AG08396 (cell line): ENCODE results near the gene PPP1R14C.

Experiments
- DNase-seq: peaks from one replicate; pipeline ENCODE4 v3.0.0; 2012; ENCODE audit warnings: low spot score, mixed read lengths

Gene PPP1R14C

DNA sequence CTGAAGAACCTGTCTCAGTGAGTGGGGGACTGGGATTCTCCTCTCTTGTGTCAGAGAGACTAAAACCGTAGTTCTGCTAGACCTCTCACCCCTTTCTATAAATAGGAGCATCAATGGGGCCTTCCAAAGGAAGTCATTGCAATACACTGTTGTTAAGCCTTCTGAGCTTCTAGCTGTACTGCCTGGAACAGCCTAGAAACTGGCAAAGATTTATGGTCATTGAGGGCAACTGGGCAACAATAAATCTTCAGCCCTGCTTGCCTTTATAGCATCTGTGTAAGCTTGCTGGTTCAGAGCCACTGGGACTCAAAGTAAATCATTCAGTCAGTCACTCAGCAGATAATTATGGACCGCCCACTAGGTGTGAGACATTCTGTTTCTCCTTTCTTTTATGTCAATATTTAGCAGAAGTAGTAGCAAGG lies 53.2 kb downstream of the PPP1R14C start:
- DNase-seq: no peak

DNA sequence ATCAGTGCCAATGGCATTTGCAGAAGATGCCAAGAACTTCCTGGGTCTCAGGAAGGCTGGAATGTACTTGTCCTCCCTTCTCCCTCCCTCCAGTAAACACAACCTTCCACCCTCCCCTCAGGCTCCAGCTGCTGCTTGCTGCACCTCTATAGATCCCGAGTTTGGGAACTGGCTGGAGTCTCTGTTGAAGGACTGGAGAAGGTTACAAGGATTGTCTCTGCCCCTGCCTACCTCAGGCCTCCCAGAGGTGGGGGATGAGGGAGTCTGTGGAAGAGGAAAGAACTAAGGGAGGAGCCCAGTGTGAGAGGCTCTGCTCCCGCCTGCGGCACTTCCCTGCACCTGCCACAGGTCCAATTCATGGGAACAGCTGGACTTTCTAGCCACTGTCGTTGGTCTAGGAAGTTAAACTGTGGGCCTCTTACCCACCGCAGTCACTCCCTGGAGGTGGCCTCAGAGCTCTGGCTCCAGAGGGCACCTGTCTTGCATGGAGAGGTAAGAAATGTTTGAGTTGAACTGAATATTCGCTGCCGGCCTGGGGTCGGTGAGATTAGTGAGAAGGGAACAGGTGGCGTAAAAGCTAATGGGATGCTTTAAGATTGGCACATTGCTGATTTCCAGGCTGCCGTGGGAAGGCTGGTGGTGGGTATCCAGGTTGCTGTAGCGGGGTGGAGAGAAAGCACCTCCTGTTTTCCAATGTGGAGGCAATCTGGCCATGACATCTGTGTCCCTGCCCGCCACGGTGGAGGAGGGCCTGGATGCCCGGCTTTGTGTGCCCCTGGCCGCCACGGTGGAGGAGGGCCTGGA lies 54.3 kb downstream of the PPP1R14C start:
- DNase-seq: no peak

DNA sequence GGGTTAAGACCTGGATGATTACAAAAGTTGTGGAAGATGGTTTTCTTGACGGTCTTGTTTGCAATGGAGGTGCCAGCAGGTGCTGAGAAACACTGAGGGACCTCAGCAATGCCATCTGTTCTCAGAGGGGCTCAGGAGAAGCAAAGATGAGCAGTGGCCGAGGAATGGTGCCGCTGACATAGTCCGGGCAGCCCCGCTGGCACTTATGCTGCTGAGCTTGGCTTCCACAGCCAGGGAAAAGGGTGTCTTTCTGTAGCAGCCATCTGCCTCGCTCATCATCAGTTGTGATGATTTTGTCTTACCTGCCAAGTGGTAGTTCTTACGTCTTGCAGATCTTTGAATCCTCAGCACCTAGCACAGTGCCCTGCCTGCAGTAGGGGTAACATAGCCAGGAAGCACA lies 55.7 kb downstream of the PPP1R14C start:
- no peak for DNase-seq

DNA sequence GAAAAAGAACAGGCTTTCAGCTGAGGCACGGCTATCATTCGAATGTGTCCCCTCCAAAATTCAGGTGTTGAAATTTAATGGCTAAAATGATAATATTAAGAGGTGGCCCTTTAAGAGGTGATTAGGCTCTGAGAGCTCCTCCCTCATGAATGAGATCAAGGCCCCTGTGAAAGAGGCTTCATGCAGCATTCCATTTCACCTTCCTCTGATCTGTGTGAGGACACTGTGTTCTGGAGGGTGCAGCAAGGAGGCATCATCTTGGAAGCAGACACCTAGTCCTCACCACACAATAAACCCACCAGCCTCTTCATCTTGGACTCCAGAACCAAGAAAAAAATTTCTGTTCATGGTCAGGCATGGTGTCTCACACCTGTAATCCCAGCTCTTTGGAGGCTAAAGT lies 56.4 kb downstream of the PPP1R14C start:
- DNase-seq: no peak

DNA sequence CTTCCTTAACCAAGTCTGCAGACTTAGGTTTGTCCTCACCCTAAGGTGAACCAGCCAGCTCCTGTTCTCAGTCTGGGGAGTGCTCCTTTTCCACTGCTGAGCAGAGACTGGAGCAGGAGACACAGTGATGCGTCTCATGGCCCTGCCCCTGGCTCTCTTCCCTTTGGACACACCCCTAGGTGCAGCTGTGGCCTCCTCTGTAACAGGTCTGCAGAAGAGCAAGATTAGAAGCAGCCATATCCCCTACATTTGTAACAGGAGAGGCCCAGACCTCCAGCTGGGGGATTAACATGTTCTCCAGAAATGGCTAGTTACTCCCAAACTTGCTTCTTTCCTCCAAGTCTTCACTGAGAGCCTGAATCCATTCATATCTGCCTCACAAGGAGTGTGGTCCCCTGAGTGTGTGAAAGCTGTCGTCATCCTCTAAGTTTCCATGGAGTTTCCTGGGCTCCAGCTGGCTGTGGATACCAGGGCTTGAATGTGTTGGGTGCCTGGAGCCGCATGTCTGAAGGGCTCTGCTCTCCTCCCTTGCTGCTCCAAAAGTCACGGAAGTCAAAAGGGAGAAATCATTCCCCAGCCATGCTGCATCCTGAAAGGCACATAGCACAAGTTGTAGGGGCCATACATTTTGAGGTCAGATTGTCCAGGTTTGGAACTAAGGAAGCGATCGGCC lies 57.7 kb downstream of the PPP1R14C start:
- DNase-seq: no peak

DNA sequence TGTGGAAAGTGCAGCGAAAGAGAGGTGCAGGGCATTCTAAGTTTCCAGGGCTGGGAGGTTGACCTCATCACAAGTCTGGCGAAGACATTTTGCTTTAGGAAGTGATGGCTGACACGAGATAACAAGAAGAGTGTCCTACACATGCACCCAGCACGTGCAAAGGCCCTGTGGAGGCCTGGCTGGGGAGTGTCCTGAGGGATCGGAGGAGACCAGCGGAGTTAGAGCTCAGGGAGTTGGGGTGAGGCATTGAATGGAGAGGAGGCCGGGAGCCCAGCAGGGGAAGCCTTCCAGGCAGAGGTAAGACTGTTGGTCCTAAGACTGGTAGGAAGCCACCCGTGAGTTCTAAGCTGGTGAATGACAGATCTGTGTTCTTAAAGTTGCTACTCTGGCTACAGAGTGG lies 58.4 kb downstream of the PPP1R14C start:
- no peak for DNase-seq

DNA sequence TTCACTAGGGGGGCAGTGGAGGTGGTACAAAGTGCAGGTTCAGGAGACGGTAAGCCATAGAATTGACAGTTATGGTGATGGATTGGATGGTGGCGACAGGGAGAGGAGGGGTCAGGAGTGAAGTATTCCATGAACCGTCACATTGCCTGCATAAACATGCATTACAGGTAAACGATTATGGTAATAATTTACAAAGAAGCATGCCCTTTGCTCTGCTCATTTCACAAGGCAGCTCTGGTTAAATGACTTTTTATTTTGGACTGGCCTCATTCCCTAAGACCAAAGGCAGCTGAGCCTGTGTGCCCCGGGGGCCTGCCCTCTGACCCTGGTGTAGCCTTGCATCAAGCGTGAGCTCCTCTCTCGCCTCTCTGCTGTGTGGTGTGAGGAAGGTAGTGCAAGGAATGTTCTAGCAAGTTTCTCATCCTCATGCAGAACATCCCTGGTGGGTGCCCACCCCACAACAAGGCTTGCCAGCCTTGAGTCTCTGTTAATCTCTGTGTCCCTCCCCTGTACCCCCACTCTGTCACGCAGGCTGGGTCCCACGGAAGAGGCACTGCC lies 59.0 kb downstream of the PPP1R14C start:
- no peak for DNase-seq

DNA sequence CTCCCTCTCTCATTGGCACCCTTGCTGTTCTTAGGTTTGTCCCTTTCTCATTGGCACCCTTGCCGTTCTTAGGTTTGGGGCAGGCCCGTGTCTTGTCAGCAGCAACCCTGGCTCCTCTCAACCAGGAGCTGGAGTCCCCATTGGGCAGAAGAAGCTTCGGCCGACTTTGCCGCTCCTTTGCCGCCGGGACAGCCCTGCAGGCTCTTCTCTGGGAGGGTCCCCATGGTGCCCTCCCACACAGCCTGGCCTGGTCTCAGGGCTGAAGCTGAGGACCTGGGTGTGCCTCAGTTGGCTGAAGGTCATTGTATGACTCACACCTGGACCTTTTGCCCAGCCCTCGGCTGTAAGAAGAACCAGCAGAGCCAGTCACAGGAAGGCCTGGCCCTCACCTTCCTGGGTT lies 59.6 kb downstream of the PPP1R14C start:
- no peak for DNase-seq

DNA sequence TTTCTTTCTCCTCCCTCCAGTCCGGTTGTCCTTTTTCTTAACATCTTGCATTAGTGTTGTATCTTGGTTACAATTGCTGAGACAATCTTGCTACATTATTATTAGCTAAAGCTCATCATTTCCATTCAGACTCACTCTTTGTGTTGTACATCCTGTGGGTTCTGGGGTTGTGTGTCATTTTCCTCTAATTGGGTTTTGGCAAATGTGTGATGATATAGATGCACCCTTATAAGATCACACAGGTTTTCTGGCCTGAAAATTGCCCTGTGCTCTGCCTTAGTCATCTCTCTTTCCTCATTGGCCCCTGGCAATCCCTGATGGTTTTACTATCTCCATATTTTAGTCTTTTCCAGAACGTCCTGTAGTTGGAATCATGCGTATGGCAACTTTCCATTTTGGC lies 60.1 kb downstream of the PPP1R14C start:
- DNase-seq: no peak

DNA sequence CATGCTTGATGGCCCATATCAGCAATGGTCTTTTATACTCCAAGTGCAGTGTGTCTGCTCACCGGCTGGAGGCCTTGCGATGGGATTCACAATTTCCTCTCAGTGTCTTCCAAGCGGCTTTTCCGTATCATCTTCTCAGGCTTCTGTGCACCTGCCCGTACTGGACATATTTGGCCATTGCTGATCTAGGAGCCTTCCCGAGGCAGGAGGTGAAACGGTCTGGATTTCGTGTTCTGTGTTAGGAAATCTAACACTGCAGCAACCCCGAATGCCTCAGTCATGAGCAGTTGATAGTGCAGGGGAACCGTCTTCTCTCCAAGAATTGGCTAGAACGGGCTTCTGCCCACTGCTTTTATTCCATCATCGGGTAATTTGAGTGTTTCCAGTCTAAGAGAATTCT lies 60.5 kb downstream of the PPP1R14C start:
- no peak for DNase-seq

DNA sequence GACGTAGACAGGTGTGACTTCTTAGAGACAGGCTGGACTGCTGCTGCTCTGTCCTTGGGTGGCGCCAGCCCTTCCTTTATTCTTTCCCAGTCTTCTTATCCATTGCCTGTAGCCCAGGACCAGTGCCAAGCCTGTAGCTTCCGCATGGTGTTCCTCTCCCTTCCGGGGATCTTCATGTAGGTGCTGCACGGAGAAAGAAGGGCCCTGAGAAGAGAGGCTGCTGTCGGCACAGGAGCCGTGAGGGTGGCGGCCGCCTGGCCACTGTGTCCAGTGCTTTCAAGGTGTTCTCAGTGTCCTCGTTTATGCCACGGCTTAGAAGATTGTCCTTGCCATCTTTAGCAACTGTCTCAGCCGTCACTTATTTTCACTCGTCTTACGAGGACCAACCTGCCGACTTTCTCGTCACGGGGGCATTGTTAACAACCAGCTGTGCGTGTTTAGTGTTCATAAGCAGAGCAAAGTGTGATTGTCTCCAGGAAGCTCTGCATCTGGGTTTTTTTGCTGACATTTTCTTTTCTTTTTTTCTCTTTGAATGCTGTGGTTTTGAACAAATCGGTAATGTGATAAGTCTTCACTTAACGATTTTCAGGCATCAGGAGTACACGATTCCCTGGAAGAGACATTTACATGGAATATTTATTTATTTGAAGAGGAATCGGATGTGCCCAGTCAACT lies 61.2 kb downstream of the PPP1R14C start:
- no peak for DNase-seq

DNA sequence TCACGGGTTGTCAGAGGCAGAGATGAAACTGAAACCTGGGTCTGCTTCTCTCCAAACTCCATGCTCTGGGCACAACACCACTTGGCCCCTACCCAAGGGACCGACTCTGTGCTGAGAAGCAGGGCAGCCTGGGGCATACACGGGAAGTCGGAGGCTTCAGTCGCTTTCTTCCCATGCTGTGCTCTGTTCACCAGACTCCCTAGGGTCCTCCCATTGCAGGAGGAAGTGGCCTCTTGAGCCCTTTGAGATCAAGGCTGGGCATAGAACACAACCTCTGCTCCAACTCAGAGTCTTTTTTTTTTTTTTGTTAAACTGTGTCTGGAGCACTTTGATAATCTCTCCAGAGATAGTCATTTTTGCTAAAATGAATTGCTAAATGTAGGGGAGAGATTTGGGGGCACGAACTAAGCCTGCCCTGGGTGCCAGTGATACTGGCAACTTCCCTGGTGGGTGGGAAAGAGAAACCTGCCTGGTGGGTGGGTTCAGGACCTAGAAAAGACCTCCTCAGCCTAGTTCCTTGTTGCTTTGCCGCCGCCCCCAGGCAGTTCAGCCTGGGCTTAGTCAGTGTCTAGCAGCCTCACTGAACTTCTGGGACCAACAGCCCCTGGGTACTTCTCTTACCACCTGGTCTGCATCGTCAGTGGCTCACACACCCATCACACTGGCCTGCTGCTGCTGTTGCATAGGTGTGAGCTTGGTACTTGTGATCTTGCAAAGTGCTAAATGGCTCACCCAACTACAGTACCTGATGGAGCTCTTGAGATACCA lies 62.0 kb downstream of the PPP1R14C start:
- DNase-seq: no peak

DNA sequence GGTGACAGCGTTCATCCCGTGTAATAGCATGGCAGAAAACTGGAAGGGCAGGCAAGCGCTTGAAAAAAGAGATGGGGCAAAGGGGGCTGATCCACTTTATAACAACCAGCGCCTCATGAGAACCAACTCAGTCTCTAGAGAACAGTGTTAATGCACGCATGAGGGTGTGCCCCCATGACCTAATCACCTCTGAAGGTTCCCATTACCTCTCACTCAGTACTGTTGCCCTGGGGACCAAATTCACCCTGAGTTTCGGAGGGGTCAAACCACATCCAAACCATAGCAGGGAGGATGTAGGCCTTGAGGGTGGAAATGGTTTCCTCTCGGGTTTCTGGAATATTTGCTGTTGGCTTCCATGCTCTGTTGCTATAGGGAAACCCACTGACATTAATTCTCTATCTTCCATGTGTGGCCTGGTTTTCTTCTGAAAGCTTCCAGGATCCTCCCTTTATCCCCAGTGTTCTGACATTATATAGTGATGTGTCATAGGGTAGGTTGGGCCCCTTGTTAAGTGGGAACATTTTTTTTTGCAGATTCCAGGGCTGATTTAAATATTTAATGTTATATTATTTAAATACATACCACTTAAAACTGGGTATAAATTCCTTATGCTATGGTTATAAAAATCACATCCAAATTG lies 65.2 kb downstream of the PPP1R14C start:
- DNase-seq: no peak

DNA sequence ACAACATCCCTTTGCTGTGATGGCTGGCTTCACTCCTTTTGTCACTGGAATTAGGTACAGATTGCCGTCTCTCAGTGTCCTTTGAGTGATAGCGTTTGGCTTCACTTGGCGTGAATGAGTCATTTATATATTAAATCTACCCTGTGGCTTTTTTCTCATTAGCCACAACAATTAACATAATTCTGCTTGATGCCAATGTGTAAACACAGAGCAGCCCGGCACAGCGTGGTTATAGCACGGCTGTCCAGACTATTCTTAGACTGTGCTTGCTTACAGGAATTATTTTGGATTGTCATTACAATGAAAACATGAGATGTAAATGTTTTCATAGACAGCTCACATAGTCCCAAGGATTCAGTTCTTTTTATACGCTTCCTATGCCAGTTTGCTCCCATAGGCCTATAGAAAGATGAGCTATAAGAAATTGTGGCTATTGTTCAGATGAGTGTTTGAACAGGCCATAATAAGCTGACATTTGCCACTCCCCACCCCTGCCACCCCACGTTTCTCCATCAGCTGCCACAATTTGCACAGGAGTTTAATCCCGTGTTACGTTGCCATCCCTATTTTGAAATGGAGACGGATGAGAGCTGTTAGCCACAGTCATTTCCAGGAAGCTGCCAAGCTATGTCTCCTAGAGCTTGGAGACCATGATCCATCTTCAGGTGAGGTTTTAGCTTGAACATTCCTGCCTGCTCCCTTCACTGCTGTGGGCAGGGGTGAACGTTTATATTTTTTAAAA lies 65.9 kb downstream of the PPP1R14C start:
- DNase-seq: no peak

DNA sequence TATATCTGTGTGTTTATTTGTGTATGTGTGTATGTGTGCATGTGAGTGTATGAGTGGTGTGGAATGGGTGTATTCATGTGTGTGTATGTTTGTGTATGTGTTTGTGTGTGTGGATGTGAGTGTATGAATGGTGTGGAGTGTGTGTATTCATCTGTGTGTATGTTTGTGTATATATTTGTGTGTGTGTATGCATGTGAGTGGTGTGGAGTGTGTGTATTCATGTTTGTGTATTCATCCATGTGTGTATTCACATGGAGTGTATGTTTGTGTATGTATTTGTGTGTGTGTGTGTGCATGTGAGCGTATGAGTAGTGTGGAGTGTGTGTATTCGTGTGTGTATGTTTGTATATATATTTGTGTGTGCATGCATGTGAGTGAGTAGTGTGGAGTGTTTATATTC lies 66.6 kb downstream of the PPP1R14C start:
- DNase-seq: no peak

DNA sequence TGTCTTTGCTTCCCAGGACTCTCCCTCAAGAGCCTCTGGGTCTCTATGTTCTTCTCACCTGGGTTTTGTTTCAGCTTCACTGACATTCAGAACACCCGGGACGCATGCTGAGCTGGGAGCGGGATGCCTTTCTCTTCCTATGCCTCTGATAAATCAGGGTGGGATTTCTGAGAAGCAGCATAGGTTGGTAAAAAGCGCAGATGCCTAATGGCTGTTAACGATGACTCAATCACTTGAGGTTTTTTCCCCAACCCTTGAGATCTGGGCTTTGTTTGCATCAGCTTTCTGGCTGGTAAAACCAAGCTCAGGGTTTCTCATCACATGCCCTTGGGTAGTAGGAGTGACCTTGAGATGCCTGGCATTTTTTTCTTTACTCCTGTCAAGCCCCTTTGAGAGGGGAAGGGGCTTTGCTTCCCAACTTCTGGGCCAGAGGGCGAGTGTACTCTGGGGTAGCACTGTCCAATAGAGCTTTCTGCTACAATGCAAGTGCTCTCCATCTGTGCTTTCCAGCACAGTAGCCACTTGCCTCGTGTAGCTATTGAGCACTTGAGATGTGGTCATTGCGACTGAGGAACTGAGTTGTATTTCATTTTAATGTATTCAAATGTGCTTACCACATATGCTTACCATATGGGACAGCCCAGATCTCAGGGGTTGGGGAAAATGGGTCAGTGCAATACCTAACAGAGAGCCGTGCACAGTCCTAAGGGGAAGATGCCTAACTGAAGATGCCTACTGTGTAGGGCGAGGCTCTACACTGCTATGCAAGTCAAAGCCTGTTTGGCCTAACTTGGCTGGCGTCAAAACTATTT lies 69.1 kb downstream of the PPP1R14C start:
- no peak for DNase-seq

DNA sequence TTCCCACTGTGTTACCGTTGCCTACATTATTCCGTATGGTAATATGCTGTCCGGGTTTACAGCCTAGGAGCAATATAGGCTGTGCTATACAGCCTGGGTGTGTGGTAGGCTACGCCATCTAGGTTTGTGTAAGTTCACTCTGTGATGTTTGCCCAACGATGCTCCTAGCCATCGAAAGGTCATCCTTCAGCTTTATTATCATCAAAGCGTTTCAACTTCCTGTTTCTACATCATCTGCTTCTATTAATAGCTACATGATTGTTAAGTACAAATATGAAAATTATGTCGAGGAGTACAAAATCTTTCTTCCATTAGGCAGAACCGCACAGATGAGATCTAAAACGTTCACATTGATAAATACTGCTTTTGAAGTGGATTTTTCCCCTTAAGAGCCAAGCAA lies 69.9 kb downstream of the PPP1R14C start:
- no peak for DNase-seq

DNA sequence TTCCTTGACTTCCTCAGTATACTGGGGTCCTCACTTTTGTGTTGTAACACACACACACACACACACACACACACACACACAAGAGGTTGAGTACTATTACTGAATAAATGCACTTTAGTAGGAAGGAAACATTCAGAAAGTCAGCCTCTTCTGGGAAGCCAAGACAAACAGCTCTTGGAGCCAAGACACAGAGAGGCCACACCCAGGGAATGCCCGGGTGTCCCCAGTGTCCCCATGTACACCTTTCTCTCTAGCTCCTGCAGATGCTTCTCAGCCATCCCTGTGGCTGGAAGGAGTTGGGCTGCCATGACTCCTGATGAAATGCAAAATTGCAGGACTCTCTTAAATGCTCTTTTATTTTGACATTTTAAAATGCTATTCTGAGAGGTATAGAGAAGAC lies 70.5 kb downstream of the PPP1R14C start:
- no peak for DNase-seq

DNA sequence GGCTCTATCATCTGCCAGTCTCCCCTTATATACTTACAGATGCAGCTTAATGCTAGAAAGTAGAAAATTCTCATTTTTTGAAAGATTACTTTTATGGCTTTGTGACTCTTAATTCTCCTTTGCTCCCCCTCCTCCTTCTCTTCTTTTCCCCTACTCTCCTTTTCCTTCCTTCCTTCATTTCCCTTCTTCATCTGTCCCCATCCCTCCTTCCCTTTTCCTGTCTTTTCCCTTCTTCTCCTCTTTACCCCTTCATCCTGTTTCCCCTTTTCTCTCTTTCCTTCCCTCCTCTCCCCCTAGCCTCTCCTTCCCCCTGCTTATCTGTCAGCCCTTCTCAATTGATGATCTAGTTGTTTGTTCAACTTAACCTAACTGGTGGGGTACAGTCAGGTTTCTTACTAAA lies 71.5 kb downstream of the PPP1R14C start:
- no peak for DNase-seq
